22Rv1 (cell line): ENCODE data around the gene STING1.
"Not testable (repeated sequence)": the region's sequence is repeated elsewhere in the genome, so short reads cannot be mapped to it uniquely, and the experiment has no call there.

ENCODE experiments used
- CTCF ChIP-seq: fragments of 450-650 bp; IDR thresholded peaks from 2 replicates; pipeline ENCODE4 v1.5.1; 2017; ENCODE audit warnings: mild to moderate bottlenecking
- ZFX ChIP-seq: fragments of 450-650 bp; IDR thresholded peaks from 2 replicates; pipeline ENCODE4 v1.6.1; 2017; ENCODE audit warnings: antibody characterized with exemption, borderline replicate concordance

GRCh38 chr5:139526309-139527089 lies 43.9 kb upstream of the STING1 start:
- TF ChIP-seq CTCF, ZFX: not testable (repeated sequence)
